ENCODE measurements around the gene FMN1. TPM values are rescaled to one million over a fixed set of nuclear protein-coding genes. Genes with fewer than 3 reads are reported as not detected.

The FMN1 gene
- total RNA-seq, 2 donors from 2014 or later, result 2.4 to 3.1 TPM

DNA sequence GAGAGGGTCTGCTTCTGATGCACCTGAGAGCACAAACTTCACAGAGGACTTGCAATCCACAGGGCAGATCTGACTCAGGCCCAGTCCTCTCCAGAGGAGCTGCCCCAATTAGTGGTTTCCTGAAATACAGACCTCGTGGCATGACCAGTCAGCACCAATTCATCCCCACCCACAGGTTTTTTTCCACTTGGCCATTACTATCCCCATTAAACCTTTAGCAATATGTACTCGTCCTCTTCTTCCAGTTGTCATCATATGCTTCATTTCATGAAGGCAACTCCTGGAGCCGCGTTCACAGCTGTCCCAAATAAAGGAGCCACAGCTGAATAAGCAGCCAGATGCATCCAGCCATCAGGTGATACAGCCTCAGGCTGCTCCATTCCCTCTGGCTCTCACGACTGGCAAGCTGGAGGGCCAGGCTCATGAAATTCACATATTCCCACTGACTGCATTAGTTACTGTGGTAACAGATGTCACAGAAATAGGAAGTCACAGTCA is 163.1 kb downstream of the FMN1 start:
- DNase-seq (ENCODE audit: low spot score), result no peak
- Histone ChIP-seq H3K27ac (no peak overlapping the region), H3K4me1 (no peaks in the 10 kb centered on the region), H3K27me3 (no peaks in the 10 kb centered on the region), H3K4me3 (no peak overlapping the region), H3K9me3 (no peaks in the 10 kb centered on the region), H3K36me3 (no peaks in the 10 kb centered on the region)
- TF ChIP-seq, protein P1, sequence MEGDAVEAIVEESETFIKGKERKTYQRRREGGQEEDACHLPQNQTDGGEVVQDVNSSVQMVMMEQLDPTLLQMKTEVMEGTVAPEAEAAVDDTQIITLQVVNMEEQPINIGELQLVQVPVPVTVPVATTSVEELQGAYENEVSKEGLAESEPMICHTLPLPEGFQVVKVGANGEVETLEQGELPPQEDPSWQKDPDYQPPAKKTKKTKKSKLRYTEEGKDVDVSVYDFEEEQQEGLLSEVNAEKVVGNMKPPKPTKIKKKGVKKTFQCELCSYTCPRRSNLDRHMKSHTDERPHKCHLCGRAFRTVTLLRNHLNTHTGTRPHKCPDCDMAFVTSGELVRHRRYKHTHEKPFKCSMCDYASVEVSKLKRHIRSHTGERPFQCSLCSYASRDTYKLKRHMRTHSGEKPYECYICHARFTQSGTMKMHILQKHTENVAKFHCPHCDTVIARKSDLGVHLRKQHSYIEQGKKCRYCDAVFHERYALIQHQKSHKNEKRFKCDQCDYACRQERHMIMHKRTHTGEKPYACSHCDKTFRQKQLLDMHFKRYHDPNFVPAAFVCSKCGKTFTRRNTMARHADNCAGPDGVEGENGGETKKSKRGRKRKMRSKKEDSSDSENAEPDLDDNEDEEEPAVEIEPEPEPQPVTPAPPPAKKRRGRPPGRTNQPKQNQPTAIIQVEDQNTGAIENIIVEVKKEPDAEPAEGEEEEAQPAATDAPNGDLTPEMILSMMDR (IDR thresholded peaks at IDR 0.05), result no peak

DNA sequence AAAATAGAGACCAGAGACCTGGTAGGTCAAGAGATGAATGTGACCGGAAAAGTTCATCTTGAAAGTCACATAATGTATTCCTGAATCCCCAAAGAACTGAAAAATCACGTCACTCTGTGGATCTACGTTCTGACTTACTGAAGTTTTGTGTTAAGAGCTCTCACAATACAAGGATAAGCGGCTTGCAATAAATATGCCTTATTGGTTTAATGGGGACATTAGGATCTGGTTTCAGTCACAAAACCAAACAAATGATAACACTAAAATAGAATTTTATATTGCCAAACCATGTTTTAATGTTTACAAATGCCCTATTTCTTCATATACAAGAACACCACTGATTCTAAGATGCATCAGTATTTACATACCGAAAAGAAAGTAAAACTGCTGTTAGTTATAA is 164.2 kb downstream of the FMN1 start:
- H3K36me3 ChIP-seq, result no peaks in the 10 kb centered on the region
- H3K27ac ChIP-seq, result no peak overlapping the region
- H3K9me3 ChIP-seq, result no peaks in the 10 kb centered on the region
- H3K4me1 ChIP-seq, result no peaks in the 10 kb centered on the region
- H3K27me3 ChIP-seq, result no peaks in the 10 kb centered on the region
- H3K4me3 ChIP-seq, result no peak overlapping the region
- TF ChIP-seq, protein P1 (IDR thresholded peaks at IDR 0.05), result no peak
- no peak for DNase-seq (ENCODE audit: low spot score)

DNA sequence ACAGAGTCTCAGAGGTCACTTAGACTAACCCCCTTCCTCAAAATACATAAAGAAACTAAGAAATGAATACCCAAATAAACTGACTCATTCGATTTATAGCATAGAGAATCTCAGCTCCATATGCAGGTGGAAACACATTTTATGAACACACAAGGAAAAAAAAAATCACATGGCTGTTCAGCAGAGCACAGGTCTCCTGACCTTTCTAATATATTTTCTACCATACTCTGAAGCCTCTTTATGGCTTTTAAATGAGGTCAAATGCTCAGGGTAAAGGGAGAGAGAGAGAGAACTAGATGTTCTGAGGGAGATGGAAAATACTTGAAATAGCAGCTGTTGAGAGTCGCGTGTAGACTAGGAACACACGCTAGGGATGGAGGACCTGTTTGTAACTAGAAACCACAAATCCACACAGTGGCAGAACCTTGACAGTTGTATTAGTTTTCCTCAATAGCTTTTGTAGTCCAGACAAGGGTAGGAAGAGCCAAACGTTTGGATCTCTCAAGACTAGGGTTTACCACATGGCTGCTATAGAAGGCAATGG is 165.3 kb downstream of the FMN1 start:
- TF ChIP-seq, protein P1 (IDR thresholded peaks at IDR 0.05), result no peak
- Histone ChIP-seq H3K36me3 (no peaks in the 10 kb centered on the region), H3K27ac (no peak overlapping the region), H3K4me1 (no peaks in the 10 kb centered on the region), H3K27me3 (no peaks in the 10 kb centered on the region), H3K9me3 (no peaks in the 10 kb centered on the region), H3K4me3 (no peak overlapping the region)
- DNase-seq (ENCODE audit: low spot score), result no peak

DNA sequence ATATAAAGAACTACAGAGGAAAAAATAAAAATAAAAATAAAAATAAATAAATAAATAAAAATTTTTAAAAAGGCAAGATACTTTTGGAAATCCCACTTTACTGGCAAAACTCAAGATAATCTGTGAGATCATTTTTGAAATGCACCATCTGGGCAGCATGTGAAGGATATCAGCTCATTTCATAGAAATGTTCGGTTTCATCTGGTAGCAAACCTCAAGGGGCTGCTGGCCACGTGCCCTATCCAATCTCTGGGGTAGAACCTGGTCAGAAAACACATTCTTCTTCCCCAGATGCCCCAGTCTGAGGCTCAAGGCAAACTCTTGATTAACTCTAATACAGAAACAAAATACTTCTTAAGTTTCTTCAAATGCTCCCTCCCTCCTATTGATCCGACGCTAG is 166.0 kb downstream of the FMN1 start:
- TF ChIP-seq, protein P1 (IDR thresholded peaks at IDR 0.05), result no peak
- Histone ChIP-seq H3K27me3 (no peaks in the 10 kb centered on the region), H3K27ac (no peak overlapping the region), H3K9me3 (no peaks in the 10 kb centered on the region), H3K4me1 (no peaks in the 10 kb centered on the region), H3K36me3 (no peaks in the 10 kb centered on the region), H3K4me3 (no peak overlapping the region)
- no peak for DNase-seq (ENCODE audit: low spot score)

DNA sequence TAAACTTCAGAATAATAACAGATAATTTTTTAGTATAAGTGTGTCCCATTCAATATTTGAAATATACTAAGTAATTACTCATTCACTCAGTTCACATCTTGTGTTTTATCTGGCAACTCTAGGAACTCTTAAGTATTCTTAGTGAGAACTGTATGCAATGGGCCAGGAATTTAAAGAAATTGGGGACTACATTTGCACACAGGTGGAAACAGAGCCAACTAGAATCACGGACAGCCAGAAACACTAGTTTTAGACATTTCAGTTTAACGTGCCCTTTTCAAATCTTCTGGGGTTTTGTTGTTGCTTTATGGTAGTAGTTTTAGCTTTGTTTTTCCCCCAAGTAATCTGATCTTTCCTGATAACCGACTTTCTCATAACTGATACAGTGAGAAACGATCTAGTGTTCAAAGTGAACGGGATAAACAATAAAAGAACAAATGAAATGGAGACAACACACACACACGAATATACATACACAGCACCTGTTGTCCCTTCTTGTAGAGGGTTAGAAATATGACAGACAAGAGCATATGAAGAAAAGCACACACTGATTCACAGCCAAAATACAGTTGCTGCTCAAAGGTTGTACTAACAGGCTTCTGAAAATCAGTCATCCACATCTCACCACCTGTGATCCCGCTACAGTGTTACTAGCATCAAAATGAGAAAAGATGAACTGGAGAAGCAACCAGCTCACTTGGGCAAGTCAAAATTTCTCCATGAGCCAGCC is 167.0 kb downstream of the FMN1 start:
- no peaks in the 10 kb centered on the region for H3K27me3 ChIP-seq
- TF ChIP-seq, protein P1 (IDR thresholded peaks at IDR 0.05), result no peak
- DNase-seq (ENCODE audit: low spot score), result no peak
- H3K4me3 ChIP-seq, result no peak overlapping the region
- no peaks in the 10 kb centered on the region for H3K36me3 ChIP-seq
- H3K27ac ChIP-seq, result no peak overlapping the region
- peaks cover 0 to 4% of the 10 kb centered on the region in 2 donors for H3K4me1 ChIP-seq
- no peaks in the 10 kb centered on the region for H3K9me3 ChIP-seq

Data from right atrium auricular region (tissue), 2 donors.